HEK293 (cell line): ENCODE data around the gene ATP10A.

Source experiments
- CTCF ChIA-PET: fragments of 350-600 bp; formaldehyde crosslinking; extraction: SDS; loops from one replicate; lab custom pipeline; 2021; ENCODE audit warnings: antibody characterized with exemption; lab: Yijun Ruan, JAX
- POLR2A ChIA-PET: fragments of 300-600 bp; formaldehyde crosslinking; extraction: SDS; loops from one replicate; lab custom pipeline; 2020; ENCODE audit warnings: antibody characterized with exemption, inconsistent platforms; lab: Yijun Ruan, JAX
- H3K27ac ChIP-seq: fragments of 200-500 bp; sonication (Bioruptor generic); 2 replicates; pipeline ENCODE4 v1.5.1; 2014; ENCODE audit warnings: low read depth, low read length, control low read depth, inconsistent platforms; ENCODE audit errors: extremely low read depth
- H3K36me3 ChIP-seq, 2 experiments: fragments of 200-500 bp in 1 of 2; sonication (Bioruptor generic) in 1 of 2; 1 replicate in 1 of 2; 2 replicates in 1 of 2; pipeline ENCODE4 v1.5.1; 2014 to 2017; ENCODE audit warnings: inconsistent platforms in 2 of 2, low read length in 2 of 2; ENCODE audit not compliant: control insufficient read depth in 2 of 2, insufficient read depth in 1 of 2
- H3K4me1 ChIP-seq: fragments of 200-500 bp; sonication (Bioruptor generic); 2 replicates; pipeline ENCODE4 v1.5.1; 2014; ENCODE audit warnings: mild to moderate bottlenecking, low read length, inconsistent platforms; ENCODE audit not compliant: control insufficient read depth, insufficient read depth
- H3K4me3 ChIP-seq: 2 replicates; pipeline ENCODE4 v1.5.1; 2011; ENCODE audit warnings: low read depth, mild to moderate bottlenecking, control low read depth, low read length, moderate library complexity
- H3K9me3 ChIP-seq: fragments of 200-500 bp; sonication (Bioruptor generic); 2 replicates; pipeline ENCODE4 v1.5.1; 2014; ENCODE audit warnings: low read depth, low read length, inconsistent platforms; ENCODE audit not compliant: control insufficient read depth, insufficient read depth
- ATF2 ChIP-seq: fragments of 450-650 bp; formaldehyde crosslinking; IDR thresholded peaks from 2 replicates; pipeline ENCODE4 v1.5.1; 2016; ENCODE audit warnings: missing biosample characterization, missing genetic modification characterization, low read depth
- KLF8 ChIP-seq: fragments of 450-650 bp; formaldehyde crosslinking; IDR thresholded peaks from 2 replicates; pipeline ENCODE4 v1.5.1; 2016; ENCODE audit warnings: missing biosample characterization, missing genetic modification characterization
- OSR2 ChIP-seq: fragments of 450-650 bp; formaldehyde crosslinking; IDR thresholded peaks from 2 replicates; pipeline ENCODE4 v1.5.1; 2016; ENCODE audit warnings: missing biosample characterization, missing genetic modification characterization
- ZBTB7A ChIP-seq: fragments of 450-650 bp; formaldehyde crosslinking; IDR thresholded peaks from 2 replicates; pipeline ENCODE4 v1.5.1; 2016; ENCODE audit warnings: low read depth, missing biosample characterization, missing genetic modification characterization
- ZNF140 ChIP-seq: fragments of 450-650 bp; formaldehyde crosslinking; IDR thresholded peaks from 2 replicates; pipeline ENCODE4 v1.5.1; 2016; ENCODE audit warnings: missing biosample characterization, missing genetic modification characterization
- ZNF175 ChIP-seq: fragments of 450-650 bp; formaldehyde crosslinking; IDR thresholded peaks from 2 replicates; pipeline ENCODE4 v1.5.1; 2016; ENCODE audit warnings: missing biosample characterization, missing genetic modification characterization
- ZNF248 ChIP-seq: fragments of 450-650 bp; formaldehyde crosslinking; IDR thresholded peaks from 2 replicates; pipeline ENCODE4 v1.5.1; 2017; ENCODE audit warnings: missing biosample characterization, missing genetic modification characterization
- ZNF335 ChIP-seq: fragments of 450-650 bp; formaldehyde crosslinking; conservative IDR thresholded peaks from 2 replicates; pipeline ENCODE4 v1.5.1; 2016; ENCODE audit warnings: missing biosample characterization, missing genetic modification characterization
- ZNF350 ChIP-seq: fragments of 450-650 bp; formaldehyde crosslinking; IDR thresholded peaks from 2 replicates; pipeline ENCODE4 v1.5.0; 2017; ENCODE audit warnings: missing biosample characterization, mild to moderate bottlenecking, missing genetic modification characterization
- ZNF354C ChIP-seq: fragments of 450-650 bp; formaldehyde crosslinking; IDR thresholded peaks from 2 replicates; pipeline ENCODE4 v1.5.1; 2016; ENCODE audit warnings: missing biosample characterization, missing genetic modification characterization, low read depth, borderline replicate concordance
- ZNF610 ChIP-seq: fragments of 450-650 bp; formaldehyde crosslinking; IDR thresholded peaks from 2 replicates; pipeline ENCODE4 v1.5.1; 2016; ENCODE audit warnings: missing biosample characterization, missing genetic modification characterization, borderline replicate concordance
- ZNF621 ChIP-seq: fragments of 450-650 bp; formaldehyde crosslinking; IDR thresholded peaks from 2 replicates; pipeline ENCODE4 v1.5.1; 2017; ENCODE audit warnings: missing biosample characterization, missing genetic modification characterization
- ZNF629 ChIP-seq: fragments of 450-650 bp; formaldehyde crosslinking; IDR thresholded peaks from 2 replicates; pipeline ENCODE4 v1.5.1; 2017; ENCODE audit warnings: missing biosample characterization, missing genetic modification characterization
- ZXDB ChIP-seq: fragments of 450-650 bp; formaldehyde crosslinking; IDR thresholded peaks from 2 replicates; pipeline ENCODE4 v1.5.1; 2016; ENCODE audit warnings: missing biosample characterization, missing genetic modification characterization
- TF ChIP-seq, protein P1 (sequence below): fragments of 450-650 bp; formaldehyde crosslinking; IDR thresholded peaks from 2 replicates; pipeline ENCODE4 v1.5.0; 2017; ENCODE audit warnings: missing biosample characterization, missing genetic modification characterization, borderline replicate concordance
- TF ChIP-seq, protein P2 (sequence below): fragments of 450-650 bp; formaldehyde crosslinking; IDR thresholded peaks from 2 replicates; pipeline ENCODE4 v1.5.1; 2016; ENCODE audit warnings: missing biosample characterization, missing genetic modification characterization

ATP10A gene

GRCh38 chr15:25767356-25768151, 95.6 kb downstream of the ATP10A start:
- ChIA-PET POLR2A (no interaction called here), CTCF (no interaction called here)

DNA sequence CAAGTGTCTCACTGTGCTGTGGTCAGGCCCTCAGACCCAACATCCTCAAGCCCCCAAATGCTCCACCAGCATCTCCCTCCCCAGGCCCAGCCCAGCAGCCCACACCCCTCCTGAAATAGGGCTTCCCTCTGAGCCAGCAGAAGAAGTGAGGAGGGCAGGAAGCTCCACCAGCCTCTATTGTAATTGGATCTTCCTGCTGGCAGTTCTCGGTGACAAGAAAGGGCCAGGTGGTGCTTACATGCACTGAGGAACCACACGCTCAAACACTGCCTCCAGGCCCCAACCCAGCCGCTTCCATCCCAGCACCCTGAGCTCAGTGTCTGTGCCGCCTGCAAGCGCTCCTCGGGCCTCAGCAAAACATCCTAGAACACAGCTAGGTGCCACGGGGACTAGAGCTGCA, 96.7 kb downstream of the ATP10A start:
- Histone ChIP-seq H3K36me3 (no peaks in the 10 kb centered on the region), H3K4me1 (no peaks in the 10 kb centered on the region), H3K9me3 (no peaks in the 10 kb centered on the region), H3K4me3 (no peak overlapping the region), H3K27ac (no peak overlapping the region)
- ChIA-PET CTCF (interaction anchor here (0.6 kb wide), 1 partner anchor 12 kb away, joined by 3 read pairs; no protein-coding TSS in a partner anchor), POLR2A (no interaction called here)
- TF ChIP-seq ZNF354C (no peak), ZNF350 (tag by site-specific recombination) (no peak)
- TF ChIP-seq, protein P1, sequence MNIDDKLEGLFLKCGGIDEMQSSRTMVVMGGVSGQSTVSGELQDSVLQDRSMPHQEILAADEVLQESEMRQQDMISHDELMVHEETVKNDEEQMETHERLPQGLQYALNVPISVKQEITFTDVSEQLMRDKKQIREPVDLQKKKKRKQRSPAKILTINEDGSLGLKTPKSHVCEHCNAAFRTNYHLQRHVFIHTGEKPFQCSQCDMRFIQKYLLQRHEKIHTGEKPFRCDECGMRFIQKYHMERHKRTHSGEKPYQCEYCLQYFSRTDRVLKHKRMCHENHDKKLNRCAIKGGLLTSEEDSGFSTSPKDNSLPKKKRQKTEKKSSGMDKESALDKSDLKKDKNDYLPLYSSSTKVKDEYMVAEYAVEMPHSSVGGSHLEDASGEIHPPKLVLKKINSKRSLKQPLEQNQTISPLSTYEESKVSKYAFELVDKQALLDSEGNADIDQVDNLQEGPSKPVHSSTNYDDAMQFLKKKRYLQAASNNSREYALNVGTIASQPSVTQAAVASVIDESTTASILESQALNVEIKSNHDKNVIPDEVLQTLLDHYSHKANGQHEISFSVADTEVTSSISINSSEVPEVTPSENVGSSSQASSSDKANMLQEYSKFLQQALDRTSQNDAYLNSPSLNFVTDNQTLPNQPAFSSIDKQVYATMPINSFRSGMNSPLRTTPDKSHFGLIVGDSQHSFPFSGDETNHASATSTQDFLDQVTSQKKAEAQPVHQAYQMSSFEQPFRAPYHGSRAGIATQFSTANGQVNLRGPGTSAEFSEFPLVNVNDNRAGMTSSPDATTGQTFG (tag by site-specific recombination): no peak

More at GRCh38 chr15:25767356-25768151, 95.6 kb downstream of the ATP10A start:
- Histone ChIP-seq H3K36me3 (no peaks in the 10 kb centered on the region), H3K9me3 (no peaks in the 10 kb centered on the region), H3K4me3 (no peak overlapping the region), H3K4me1 (no peaks in the 10 kb centered on the region), H3K27ac (no peak overlapping the region)
- no peak for TF ChIP-seq ZNF621 (tag by site-specific recombination)
- TF ChIP-seq ZNF610: no peak
- no peak for TF ChIP-seq ZNF248 (tag by site-specific recombination)
- TF ChIP-seq, protein P2, sequence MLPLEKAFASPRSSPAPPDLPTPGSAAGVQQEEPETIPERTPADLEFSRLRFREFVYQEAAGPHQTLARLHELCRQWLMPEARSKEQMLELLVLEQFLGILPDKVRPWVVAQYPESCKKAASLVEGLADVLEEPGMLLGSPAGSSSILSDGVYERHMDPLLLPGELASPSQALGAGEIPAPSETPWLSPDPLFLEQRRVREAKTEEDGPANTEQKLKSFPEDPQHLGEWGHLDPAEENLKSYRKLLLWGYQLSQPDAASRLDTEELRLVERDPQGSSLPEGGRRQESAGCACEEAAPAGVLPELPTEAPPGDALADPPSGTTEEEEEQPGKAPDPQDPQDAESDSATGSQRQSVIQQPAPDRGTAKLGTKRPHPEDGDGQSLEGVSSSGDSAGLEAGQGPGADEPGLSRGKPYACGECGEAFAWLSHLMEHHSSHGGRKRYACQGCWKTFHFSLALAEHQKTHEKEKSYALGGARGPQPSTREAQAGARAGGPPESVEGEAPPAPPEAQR (tag by site-specific recombination): no peak
- no peak for TF ChIP-seq ATF2 (tag by site-specific recombination)
- no peak for TF ChIP-seq KLF8 (tag by site-specific recombination)
- TF ChIP-seq OSR2: no peak
- TF ChIP-seq ZNF335 (tag by site-specific recombination): no peak
- no peak for TF ChIP-seq ZXDB (tag by site-specific recombination)
- TF ChIP-seq ZNF140: no peak
- TF ChIP-seq ZNF350 (tag by site-specific recombination): no peak
- no peak for TF ChIP-seq ZBTB7A
- TF ChIP-seq ZNF175 (tag by site-specific recombination): no peak
- no peak for TF ChIP-seq ZNF629
